T-helper 1 cell (primary cell): ENCODE data around the gene NSD2.

Source experiments
- DNase-seq, 5 donors: peaks; one replicate each; pipeline ENCODE4 v3.0.0-alpha.2; 2012 to 2020

Gene NSD2

GRCh38 chr4:1945912-1946311 lies 74.7 kb downstream of the NSD2 start:
- DNase-seq = no peak

GRCh38 chr4:1948232-1948631 lies 77.0 kb downstream of the NSD2 start:
- DNase-seq = no peak

- DNase-seq = no peak
Observed at GRCh38 chr4:1948892-1949436, 77.8 kb downstream of the NSD2 start.

GRCh38 chr4:1950369-1950768 lies 79.2 kb downstream of the NSD2 start:
- no peak for DNase-seq

- no peak for DNase-seq
Observed at GRCh38 chr4:1952058-1952700, 81.0 kb downstream of the NSD2 start.

- DNase-seq = no peak
Observed at GRCh38 chr4:1952719-1953118, 81.5 kb downstream of the NSD2 start.

- DNase-seq = no peak
Observed at GRCh38 chr4:1953335-1953734, 82.1 kb downstream of the NSD2 start.

- no peak for DNase-seq
Observed at GRCh38 chr4:1956631-1957030, 85.4 kb downstream of the NSD2 start.

GRCh38 chr4:1958276-1959103 lies 87.3 kb downstream of the NSD2 start:
- DNase-seq = no peak

GRCh38 chr4:1959104-1959384 lies 87.9 kb downstream of the NSD2 start:
- no peak for DNase-seq

- DNase-seq = no peak
Observed at GRCh38 chr4:1960170-1960825, 89.1 kb downstream of the NSD2 start.

GRCh38 chr4:1961038-1961437 lies 89.8 kb downstream of the NSD2 start:
- no peak for DNase-seq

GRCh38 chr4:1961563-1961962 lies 90.4 kb downstream of the NSD2 start:
- no peak for DNase-seq

GRCh38 chr4:1962980-1963379 lies 91.8 kb downstream of the NSD2 start:
- no peak for DNase-seq

GRCh38 chr4:1964443-1964842 lies 93.2 kb downstream of the NSD2 start:
- no peak for DNase-seq

GRCh38 chr4:1964971-1965370 lies 93.8 kb downstream of the NSD2 start:
- DNase-seq = no peak

GRCh38 chr4:1967512-1968149 lies 96.4 kb downstream of the NSD2 start:
- DNase-seq = no peak

- DNase-seq = no peak
Observed at GRCh38 chr4:1968686-1969295, 97.6 kb downstream of the NSD2 start.

GRCh38 chr4:1969928-1970723 lies 98.9 kb downstream of the NSD2 start:
- no peak for DNase-seq

GRCh38 chr4:1970926-1971325 lies 99.7 kb downstream of the NSD2 start:
- no peak for DNase-seq

- no peak for DNase-seq
Observed at GRCh38 chr4:1971456-1972200, 100.4 kb downstream of the NSD2 start.
